Stomach smooth muscle (tissue), 2 donors: ENCODE measurements around the gene COL23A1.

Experiments used
- H3K27ac ChIP-seq: one replicate; pipeline ENCODE4 v1.7.0; 2013; ENCODE audit warnings: mild to moderate bottlenecking, low read length, inconsistent platforms
- H3K27me3 ChIP-seq, 2 donors: one replicate each; pipeline ENCODE4 v1.7.0; 2013; ENCODE audit warnings: low read length in 2 of 2; ENCODE audit not compliant: insufficient read depth in 2 of 2, control insufficient read depth in 1 of 2
- H3K36me3 ChIP-seq, 2 donors: one replicate each; pipeline ENCODE4 v1.7.0; 2013; ENCODE audit warnings: low read length in 2 of 2; ENCODE audit not compliant: control insufficient read depth in 2 of 2, insufficient read depth in 2 of 2
- H3K4me1 ChIP-seq: one replicate; pipeline ENCODE4 v1.7.0; 2013; ENCODE audit warnings: low read length; ENCODE audit not compliant: control insufficient read depth, insufficient read depth
- H3K4me3 ChIP-seq, 2 donors: one replicate each; pipeline ENCODE4 v1.7.0; 2013; ENCODE audit warnings: low read length in 2 of 2
- H3K9ac ChIP-seq, 2 donors: one replicate each; pipeline ENCODE4 v1.7.0; 2013; ENCODE audit warnings: low read length in 2 of 2, mild to moderate bottlenecking in 1 of 2
- H3K9me3 ChIP-seq, 2 donors: one replicate each; pipeline ENCODE4 v1.7.0; 2013; ENCODE audit warnings: low read length in 2 of 2; ENCODE audit not compliant: control insufficient read depth in 2 of 2
- donor health status: healthy.
- donor health status: Pancreatic carcinoma.

The COL23A1 gene

DNA sequence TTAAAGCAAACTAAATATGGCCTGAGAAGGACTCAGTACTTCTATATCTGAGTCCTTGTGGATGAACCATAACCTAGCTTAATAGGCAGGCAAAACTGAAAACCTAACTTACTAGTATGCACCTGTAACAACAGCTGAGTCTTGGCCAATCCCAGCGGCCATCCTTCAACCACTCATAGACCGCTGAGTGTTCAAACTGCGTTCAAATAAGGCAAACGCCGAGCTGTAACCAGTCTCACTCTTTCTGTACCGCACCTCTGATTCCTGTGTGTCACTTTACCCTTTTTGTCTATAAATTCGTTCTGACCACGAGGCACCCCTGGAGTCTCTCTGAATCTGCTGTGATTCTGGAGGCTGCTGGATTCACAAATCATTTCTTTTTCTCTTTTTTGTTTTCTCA lies 170.5 kb downstream of the COL23A1 start:
- Histone ChIP-seq H3K27ac (no peak overlapping the region), H3K4me1 (no peaks in the 10 kb centered on the region), H3K36me3 (no peaks in the 10 kb centered on the region), H3K4me3 (no peak overlapping the region), H3K27me3 (peaks cover 0 to 6% of the 10 kb centered on the region in 2 donors), H3K9me3 (no peaks in the 10 kb centered on the region), H3K9ac (no peak overlapping the region)

- Histone ChIP-seq H3K4me3 (no peak overlapping the region), H3K36me3 (no peaks in the 10 kb centered on the region), H3K9ac (no peak overlapping the region), H3K27ac (no peak overlapping the region), H3K9me3 (no peaks in the 10 kb centered on the region), H3K4me1 (no peaks in the 10 kb centered on the region), H3K27me3 (peaks cover 0 to 7% of the 10 kb centered on the region in 2 donors)
These were observed 171.0 kb downstream of the COL23A1 start for GRCh38 chr5:178419196-178419595.

GRCh38 chr5:178418471-178419010 lies 171.7 kb downstream of the COL23A1 start:
- no peak overlapping the region for H3K4me3 ChIP-seq
- H3K27me3 ChIP-seq, result peaks cover 0 to 12% of the 10 kb centered on the region in 2 donors
- H3K27ac ChIP-seq, result no peak overlapping the region
- H3K36me3 ChIP-seq, result no peaks in the 10 kb centered on the region
- no peaks in the 10 kb centered on the region for H3K9me3 ChIP-seq
- no peak overlapping the region for H3K9ac ChIP-seq
- H3K4me1 ChIP-seq, result no peaks in the 10 kb centered on the region

GRCh38 chr5:178418031-178418430 lies 172.2 kb downstream of the COL23A1 start:
- Histone ChIP-seq H3K9ac (no peak overlapping the region), H3K27me3 (peaks cover 0 to 12% of the 10 kb centered on the region in 2 donors), H3K4me3 (no peak overlapping the region), H3K27ac (no peak overlapping the region), H3K9me3 (no peaks in the 10 kb centered on the region), H3K4me1 (no peaks in the 10 kb centered on the region), H3K36me3 (no peaks in the 10 kb centered on the region)

DNA sequence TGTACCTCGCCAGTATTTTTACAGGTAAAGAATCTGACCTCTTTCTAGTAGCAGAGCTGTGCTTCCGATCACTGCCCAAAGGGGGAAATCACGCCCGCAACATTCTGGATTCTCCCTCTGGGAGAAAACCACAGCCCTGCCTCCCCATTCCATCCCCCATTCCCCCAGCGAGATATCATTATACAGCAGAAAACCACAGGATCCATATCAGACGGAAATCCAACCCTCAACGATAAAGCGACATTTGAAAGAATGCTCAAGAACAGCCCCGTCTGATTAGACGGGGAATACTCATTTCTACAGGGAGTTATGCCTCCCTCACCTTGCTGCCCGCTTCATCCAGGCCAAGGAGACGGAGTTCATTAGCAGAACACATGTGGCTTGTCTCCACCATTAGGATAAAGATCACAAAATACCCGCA lies 172.8 kb downstream of the COL23A1 start:
- no peak overlapping the region for H3K9ac ChIP-seq
- no peaks in the 10 kb centered on the region for H3K4me1 ChIP-seq
- no peaks in the 10 kb centered on the region for H3K9me3 ChIP-seq
- H3K4me3 ChIP-seq, result no peak overlapping the region
- peaks cover 0 to 12% of the 10 kb centered on the region in 2 donors for H3K27me3 ChIP-seq
- H3K36me3 ChIP-seq, result no peaks in the 10 kb centered on the region
- H3K27ac ChIP-seq, result no peak overlapping the region

GRCh38 chr5:178416919-178417318 lies 173.3 kb downstream of the COL23A1 start:
- no peaks in the 10 kb centered on the region for H3K9me3 ChIP-seq
- H3K27ac ChIP-seq, result no peak overlapping the region
- no peaks in the 10 kb centered on the region for H3K4me1 ChIP-seq
- no peak overlapping the region for H3K9ac ChIP-seq
- H3K4me3 ChIP-seq, result no peak overlapping the region
- peaks cover 0 to 12% of the 10 kb centered on the region in 2 donors for H3K27me3 ChIP-seq
- no peaks in the 10 kb centered on the region for H3K36me3 ChIP-seq

- no peaks in the 10 kb centered on the region for H3K4me1 ChIP-seq
- H3K27ac ChIP-seq, result no peak overlapping the region
- no peak overlapping the region for H3K9ac ChIP-seq
- H3K36me3 ChIP-seq, result no peaks in the 10 kb centered on the region
- no peak overlapping the region for H3K4me3 ChIP-seq
- no peaks in the 10 kb centered on the region for H3K9me3 ChIP-seq
- H3K27me3 ChIP-seq, result peaks cover 0 to 12% of the 10 kb centered on the region in 2 donors
These were observed 173.8 kb downstream of the COL23A1 start for GRCh38 chr5:178416206-178416882.

DNA sequence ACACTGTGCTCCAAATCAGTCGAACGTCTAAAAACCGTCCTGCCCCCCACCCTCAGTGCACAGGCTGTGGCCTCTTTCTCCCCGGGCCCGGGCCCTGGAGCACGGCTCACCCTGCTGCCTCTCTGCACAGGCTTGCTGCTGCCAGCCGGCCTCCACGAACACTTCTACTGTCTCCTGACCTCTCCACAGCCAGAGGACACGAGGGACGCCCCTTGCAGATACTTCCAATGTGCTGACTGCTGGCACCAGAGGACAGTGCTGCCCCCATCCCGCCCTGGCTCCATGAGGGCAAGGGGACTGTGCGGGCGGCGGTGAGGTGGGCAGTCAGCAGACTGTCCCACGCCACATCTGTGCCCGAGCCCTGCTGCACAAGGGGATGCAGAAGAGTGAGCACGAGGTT lies 174.8 kb downstream of the COL23A1 start:
- Histone ChIP-seq H3K4me3 (no peak overlapping the region), H3K9me3 (no peaks in the 10 kb centered on the region), H3K27me3 (peaks cover 0 to 12% of the 10 kb centered on the region in 2 donors), H3K4me1 (no peaks in the 10 kb centered on the region), H3K36me3 (no peaks in the 10 kb centered on the region), H3K27ac (no peak overlapping the region), H3K9ac (no peak overlapping the region)

- Histone ChIP-seq H3K4me3 (no peak overlapping the region), H3K9ac (no peak overlapping the region), H3K27ac (no peak overlapping the region), H3K9me3 (peaks cover 0 to 3% of the 10 kb centered on the region in 2 donors), H3K27me3 (peaks cover 0 to 12% of the 10 kb centered on the region in 2 donors), H3K36me3 (no peaks in the 10 kb centered on the region), H3K4me1 (no peaks in the 10 kb centered on the region)
These were observed 176.2 kb downstream of the COL23A1 start for GRCh38 chr5:178413988-178414387.

DNA sequence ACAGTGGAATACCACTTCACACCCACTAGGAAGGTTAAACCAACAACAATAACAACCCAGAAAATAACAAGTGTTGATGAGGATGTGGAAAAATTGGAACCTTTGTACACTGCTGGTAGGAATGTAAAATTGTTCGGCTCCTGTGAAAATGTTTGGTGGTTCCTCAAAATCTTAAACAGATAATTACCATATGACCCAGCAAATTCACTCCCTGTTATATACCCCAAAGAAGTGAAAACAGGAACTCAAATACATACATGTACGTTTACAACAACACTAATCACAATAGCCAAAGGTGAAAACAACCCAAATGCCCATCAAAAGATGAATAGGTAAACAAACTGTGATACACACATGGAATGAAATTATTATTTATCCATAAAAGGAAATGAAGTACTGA lies 179.1 kb downstream of the COL23A1 start:
- no peaks in the 10 kb centered on the region for H3K36me3 ChIP-seq
- H3K4me1 ChIP-seq, result no peaks in the 10 kb centered on the region
- H3K27ac ChIP-seq, result no peak overlapping the region
- peaks cover 0 to 12% of the 10 kb centered on the region in 2 donors for H3K27me3 ChIP-seq
- H3K9me3 ChIP-seq, result peaks cover 0 to 3% of the 10 kb centered on the region in 2 donors
- no peak overlapping the region for H3K9ac ChIP-seq
- no peak overlapping the region for H3K4me3 ChIP-seq

DNA sequence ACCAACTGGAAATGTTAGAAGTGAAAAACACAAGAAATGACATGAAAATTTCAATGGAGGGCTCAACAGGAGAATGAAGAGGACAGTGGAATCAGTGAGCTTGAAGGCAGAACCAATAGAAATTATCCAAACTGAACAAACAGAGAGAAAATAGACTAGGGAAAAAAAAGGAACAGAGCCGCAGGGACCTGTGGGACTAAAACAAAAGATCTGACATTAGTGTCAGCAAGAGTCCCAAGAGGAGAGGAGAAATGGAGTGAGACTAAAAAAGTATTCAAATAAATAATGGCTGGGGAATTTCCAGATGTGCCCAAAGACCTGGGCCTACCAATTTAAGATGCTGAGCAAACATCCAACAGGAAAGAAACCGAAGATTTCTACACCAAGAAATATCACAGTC lies 182.5 kb downstream of the COL23A1 start:
- H3K9ac ChIP-seq, result no peak overlapping the region

More for the DNA sequence above, 182.5 kb downstream of the COL23A1 start:
- peaks cover 0 to 3% of the 10 kb centered on the region in 2 donors for H3K9me3 ChIP-seq
- H3K27ac ChIP-seq, result no peak overlapping the region
- no peaks in the 10 kb centered on the region for H3K36me3 ChIP-seq
- no peaks in the 10 kb centered on the region for H3K4me1 ChIP-seq
- no peak overlapping the region for H3K4me3 ChIP-seq
- peaks cover 0 to 4% of the 10 kb centered on the region in 2 donors for H3K27me3 ChIP-seq
